Neural crest cell (in vitro differentiated cells): ENCODE data around the gene FAM149A. TPM values are rescaled to one million over a fixed set of nuclear protein-coding genes. Genes with fewer than 3 reads are reported as not detected.

Experiments used
- DNase-seq: peaks from one replicate; pipeline ENCODE4 v3.0.0; 2021; ENCODE audit warnings: low read depth, mixed read lengths, low spot score
- H3K27ac Mint-ChIP-seq: one replicate; pipeline ENCODE4 v1.8.0; 2021; ENCODE audit warnings: mild to moderate bottlenecking, mixed read lengths; ENCODE audit not compliant: unreplicated experiment
- H3K27me3 Mint-ChIP-seq: 2 replicates; pipeline ENCODE4 v1.8.0; 2021; ENCODE audit warnings: low read depth, mild to moderate bottlenecking, mixed read lengths
- H3K36me3 Mint-ChIP-seq: 2 replicates; pipeline ENCODE4 v1.8.0; 2021; ENCODE audit warnings: low read depth, mild to moderate bottlenecking, mixed read lengths
- H3K4me1 Mint-ChIP-seq: 2 replicates; pipeline ENCODE4 v1.8.0; 2021; ENCODE audit warnings: mixed read lengths
- H3K4me3 Mint-ChIP-seq: one replicate; pipeline ENCODE4 v1.8.0; 2021; ENCODE audit warnings: mild to moderate bottlenecking, mixed read lengths
- H3K9me3 Mint-ChIP-seq: 2 replicates; pipeline ENCODE4 v1.8.0; 2021; ENCODE audit warnings: mixed read lengths
- CTCF ChIP-seq: fragments of 200-600 bp; sonication (generic); conservative IDR thresholded peaks from 2 replicates; pipeline ENCODE4 v1.5.0; 2021; ENCODE audit warnings: antibody characterized with exemption, mild to moderate bottlenecking
- long read RNA-seq: library from polyadenylated mRNA; unstranded; transcript quantifications from one replicate; pipeline ENCODE4 v2.0.0, GENCODE V29; 2020
- total RNA-seq: library from RNA; stranded (reverse); gene quantifications from 2 replicates; pipeline ENCODE4 v1.2.1, GENCODE V29; 2021

Gene FAM149A
- total RNA-seq = 4.5 and 5.6 TPM in 2 replicates
- long read RNA-seq = 0 reads

DNA sequence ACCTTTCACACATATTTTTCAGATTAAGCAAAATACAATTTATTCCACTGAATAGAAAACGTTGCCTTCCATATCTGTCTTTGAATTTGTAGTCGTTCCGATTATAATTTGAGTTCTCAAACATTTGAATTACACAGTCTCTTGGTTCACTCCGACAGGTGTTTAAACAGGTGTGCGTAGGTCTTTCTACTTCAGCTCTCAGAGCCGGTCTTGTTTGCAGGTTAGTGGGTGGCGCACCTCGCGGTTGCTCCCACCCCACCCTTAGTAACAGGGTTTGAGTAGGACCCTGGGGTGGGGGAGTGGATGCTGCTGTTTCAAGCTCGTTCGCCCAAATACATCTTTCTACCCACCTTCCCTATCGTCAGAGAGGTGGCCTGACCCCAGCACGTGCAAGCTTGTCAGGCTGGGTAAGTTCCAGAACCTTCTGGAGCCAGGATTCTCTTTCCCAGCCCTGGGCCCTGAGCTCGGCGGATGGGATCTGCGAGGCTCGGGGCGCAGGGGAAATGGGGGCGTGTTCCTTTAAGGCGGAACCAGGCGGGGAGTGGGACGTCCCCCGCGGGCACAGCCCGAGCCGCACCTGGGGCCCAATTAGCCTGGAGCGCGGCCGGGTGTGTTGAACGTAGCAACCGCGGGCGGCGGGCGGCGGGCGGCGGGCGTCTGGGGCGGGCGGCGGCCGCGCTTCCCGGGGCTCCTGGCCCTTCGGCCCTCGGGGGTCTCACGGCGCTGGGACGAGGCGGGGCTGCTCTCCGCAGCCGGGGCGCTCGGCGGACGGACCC is at the start of gene FAM149A:
FAM149A (plus strand) TSS at position 591 of the 776 bp plus-strand sequence.
- H3K4me1 Mint-ChIP-seq = peaks cover 13% of the 10 kb centered on the region
- DNase-seq = no peak
- peak within 1 kb of the TSS; percentile 73 for H3K27ac Mint-ChIP-seq
- H3K9me3 Mint-ChIP-seq = no peaks in the 10 kb centered on the region
- no peak for TF ChIP-seq CTCF
- H3K4me3 Mint-ChIP-seq = peak within 1 kb of the TSS; percentile 81
- H3K27me3 Mint-ChIP-seq = peaks cover 62% of the 10 kb centered on the region
- no peaks in the 10 kb centered on the region for H3K36me3 Mint-ChIP-seq

DNA sequence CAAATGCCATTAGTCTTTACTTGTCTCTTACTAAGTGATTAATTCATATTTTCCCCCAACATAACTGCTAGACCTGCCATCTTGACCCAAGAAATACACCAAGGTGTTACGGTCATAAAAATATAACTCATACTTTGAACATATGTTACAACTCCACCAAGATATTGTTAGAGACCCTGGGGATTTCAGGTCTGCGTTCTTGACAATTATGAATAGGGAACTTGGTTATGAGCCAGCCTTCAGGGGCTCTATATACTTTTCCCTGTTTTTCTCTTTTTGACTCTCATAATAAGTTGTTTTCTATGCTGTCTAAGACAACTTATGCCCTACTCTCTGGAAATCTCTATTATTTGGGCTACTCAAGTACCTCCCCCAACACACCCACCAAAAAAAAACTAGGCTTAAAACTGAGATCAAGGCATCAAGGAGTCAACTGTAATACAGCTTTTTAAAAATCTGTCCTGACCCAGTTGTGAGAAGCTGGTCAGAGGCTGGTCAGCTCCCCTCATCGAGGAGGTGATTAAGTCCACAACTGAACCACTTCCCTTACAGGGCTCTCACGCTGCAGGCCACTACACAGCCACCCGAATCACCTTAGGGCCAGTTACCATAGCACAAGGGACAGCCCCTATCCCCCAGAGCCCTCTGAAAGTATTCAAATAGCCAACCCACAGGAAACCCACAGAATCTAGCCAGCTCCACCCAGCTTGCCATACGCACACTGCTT is 46.1 kb upstream of the FAM149A start:
- Mint-ChIP-seq H3K27me3 (no peaks in the 10 kb centered on the region), H3K4me3 (no peak overlapping the region), H3K4me1 (no peaks in the 10 kb centered on the region), H3K27ac (no peak overlapping the region), H3K9me3 (peaks cover 12% of the 10 kb centered on the region), H3K36me3 (peaks cover 12% of the 10 kb centered on the region)
- no peak for TF ChIP-seq CTCF
- no peak for DNase-seq

DNA sequence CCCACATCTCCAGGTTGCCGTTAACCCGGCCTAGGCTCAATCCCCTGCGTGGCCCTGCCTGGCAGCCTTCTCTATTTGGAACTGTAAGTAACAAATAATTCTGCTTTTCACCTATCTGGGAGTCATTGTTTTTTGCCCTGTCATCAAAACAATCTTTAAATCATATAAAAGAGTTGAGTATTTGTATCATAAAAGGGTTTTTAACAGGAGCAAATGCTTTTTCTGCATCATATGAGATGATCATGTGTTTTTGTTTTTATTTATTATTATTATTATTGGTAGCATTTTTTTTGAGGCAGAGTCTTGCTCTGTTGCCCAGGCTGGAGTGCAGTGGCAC is 45.6 kb upstream of the FAM149A start:
- peaks cover 12% of the 10 kb centered on the region for H3K36me3 Mint-ChIP-seq
- no peaks in the 10 kb centered on the region for H3K4me1 Mint-ChIP-seq
- no peak overlapping the region for H3K4me3 Mint-ChIP-seq
- no peak overlapping the region for H3K27ac Mint-ChIP-seq
- DNase-seq = no peak
- TF ChIP-seq CTCF = no peak
- no peaks in the 10 kb centered on the region for H3K27me3 Mint-ChIP-seq
- H3K9me3 Mint-ChIP-seq = peaks cover 14% of the 10 kb centered on the region

DNA sequence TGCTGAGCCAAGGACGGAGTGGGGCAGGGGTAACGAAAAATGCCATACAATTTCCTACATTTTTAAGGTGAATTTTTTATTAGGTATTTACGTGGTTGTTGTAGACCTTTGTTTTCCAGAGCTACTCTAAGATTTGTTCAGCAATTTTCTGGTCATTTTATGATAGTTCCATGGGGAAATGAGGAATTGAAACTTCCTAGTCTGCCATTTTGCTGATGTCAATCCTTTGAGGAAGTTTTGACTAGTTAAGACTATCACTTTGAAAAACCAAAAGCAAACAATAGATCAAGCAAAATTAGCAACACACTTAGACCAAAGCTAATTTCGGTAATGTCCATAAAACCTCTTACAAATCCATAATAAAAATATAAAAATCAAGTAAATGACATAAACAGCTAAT is 42.6 kb upstream of the FAM149A start:
- no peak for DNase-seq
- H3K4me3 Mint-ChIP-seq = no peak overlapping the region
- H3K27ac Mint-ChIP-seq = no peak overlapping the region
- TF ChIP-seq CTCF = no peak
- H3K27me3 Mint-ChIP-seq = no peaks in the 10 kb centered on the region
- peaks cover 14% of the 10 kb centered on the region for H3K9me3 Mint-ChIP-seq
- no peaks in the 10 kb centered on the region for H3K4me1 Mint-ChIP-seq
- H3K36me3 Mint-ChIP-seq = peaks cover 12% of the 10 kb centered on the region

DNA sequence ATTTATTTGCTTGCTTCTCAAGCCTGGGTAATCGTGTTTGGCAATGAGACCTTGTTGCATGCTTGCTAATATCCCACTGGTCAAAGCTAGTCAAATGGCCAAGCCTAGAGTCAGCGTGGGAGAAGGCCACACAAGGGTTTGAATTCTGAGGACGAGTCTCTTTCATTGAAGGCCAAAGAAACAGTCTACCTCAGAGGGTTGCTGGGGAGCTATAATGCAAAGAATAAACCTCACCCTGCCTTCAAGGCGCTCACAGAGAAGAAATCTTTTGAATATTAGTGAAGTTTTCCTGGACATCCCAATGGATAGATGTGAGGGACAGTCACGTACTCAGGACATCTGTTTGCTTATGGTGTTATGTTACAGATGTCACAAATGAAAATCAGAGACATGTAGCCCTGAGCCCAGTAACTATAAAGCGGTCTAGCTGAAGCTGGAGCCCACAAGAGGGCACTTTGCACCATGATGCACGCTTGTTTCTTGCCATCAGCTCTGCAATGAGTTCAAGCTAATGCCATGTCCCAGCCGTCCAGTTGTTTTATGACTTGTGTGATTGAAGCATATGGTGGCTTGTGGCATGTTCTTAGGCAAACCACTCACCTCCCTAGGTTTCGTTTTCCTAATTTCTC is 36.6 kb upstream of the FAM149A start:
- Mint-ChIP-seq H3K36me3 (no peaks in the 10 kb centered on the region), H3K4me1 (peaks cover 10% of the 10 kb centered on the region), H3K27me3 (no peaks in the 10 kb centered on the region), H3K4me3 (no peak overlapping the region), H3K27ac (no peak overlapping the region), H3K9me3 (peaks cover 2% of the 10 kb centered on the region)
- no peak for DNase-seq
- peak; percentile 59 for TF ChIP-seq CTCF
